BE2C (cell line): ENCODE data around the gene KLF2.

Experiments used
- DNase-seq: peaks from one replicate; pipeline ENCODE4 v3.0.0-alpha.2; 2020
- H3K27me3 ChIP-seq: fragments of 250-450 bp; sonication (Bioruptor Pico); 2 replicates; pipeline ENCODE4 v1.5.1; 2020; ENCODE audit warnings: mild to moderate bottlenecking
- H3K36me3 ChIP-seq: fragments of 250-450 bp; sonication (Bioruptor Pico); 2 replicates; pipeline ENCODE4 v1.5.1; 2020; ENCODE audit warnings: mild to moderate bottlenecking
- H3K4me1 ChIP-seq: fragments of 250-450 bp; sonication (Bioruptor Pico); 2 replicates; pipeline ENCODE4 v1.5.1; 2020
- H3K4me3 ChIP-seq: 2 replicates; pipeline ENCODE4 v1.5.1; 2011; ENCODE audit warnings: low read depth, low read length
- H3K9me3 ChIP-seq: fragments of 250-450 bp; sonication (Bioruptor Pico); 2 replicates; pipeline ENCODE4 v1.5.1; 2020
- CTCF ChIP-seq: IDR thresholded peaks from 2 replicates; pipeline ENCODE4 v1.5.1; 2012; ENCODE audit warnings: mild to moderate bottlenecking, low read depth, low read length

Gene KLF2

GRCh38 chr19:16371540-16371986 lies 46.9 kb downstream of the KLF2 start:
- Histone ChIP-seq H3K36me3 (peaks cover 13% of the 10 kb centered on the region), H3K27me3 (no peaks in the 10 kb centered on the region), H3K4me1 (no peaks in the 10 kb centered on the region), H3K4me3 (no peak overlapping the region), H3K9me3 (no peaks in the 10 kb centered on the region)
- DNase-seq, result no peak
- TF ChIP-seq CTCF, result no peak

DNA sequence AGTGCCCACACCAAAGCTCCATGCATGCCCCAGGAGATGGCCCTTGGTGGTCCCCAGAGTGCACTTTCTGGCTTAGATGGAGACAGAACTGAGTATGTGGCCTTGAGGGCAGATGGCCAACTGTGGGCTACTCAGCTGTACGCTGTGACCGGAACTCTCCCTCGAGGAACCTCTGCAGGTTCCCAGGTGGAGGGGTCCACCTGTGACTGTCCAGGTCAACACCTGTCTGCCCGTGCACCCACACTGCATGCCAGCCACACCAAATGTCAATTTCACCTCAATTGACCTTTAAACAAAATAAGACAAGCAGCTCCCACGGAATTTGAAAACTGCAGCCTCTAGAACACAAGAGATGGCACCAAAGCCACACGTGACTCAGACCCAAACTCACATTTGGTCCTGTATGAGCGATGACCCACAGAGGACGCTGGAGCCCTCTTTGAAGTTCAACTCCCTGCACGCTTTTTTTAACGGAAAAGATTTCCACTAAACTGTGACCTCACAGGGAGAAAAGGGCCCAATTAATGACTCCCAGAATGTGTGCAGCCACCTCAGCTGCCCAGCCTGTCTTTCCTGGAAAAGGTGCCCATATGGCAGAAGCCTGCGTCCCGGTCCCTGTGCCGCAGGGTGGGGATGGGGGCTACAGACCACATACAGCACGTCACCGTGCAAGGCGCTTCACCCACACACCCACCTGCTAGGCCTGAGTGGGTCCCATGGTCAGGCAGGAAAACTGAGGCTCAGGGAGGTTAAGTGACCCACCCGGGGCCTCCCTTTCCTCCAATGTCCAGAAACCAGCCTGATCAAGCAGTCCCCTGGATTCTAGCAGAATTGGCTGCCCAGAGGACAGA lies 47.7 kb downstream of the KLF2 start:
- Histone ChIP-seq H3K36me3 (peaks cover 17% of the 10 kb centered on the region), H3K4me3 (no peak overlapping the region), H3K9me3 (no peaks in the 10 kb centered on the region), H3K4me1 (no peaks in the 10 kb centered on the region), H3K27me3 (no peaks in the 10 kb centered on the region)
- no peak for TF ChIP-seq CTCF
- no peak for DNase-seq

DNA sequence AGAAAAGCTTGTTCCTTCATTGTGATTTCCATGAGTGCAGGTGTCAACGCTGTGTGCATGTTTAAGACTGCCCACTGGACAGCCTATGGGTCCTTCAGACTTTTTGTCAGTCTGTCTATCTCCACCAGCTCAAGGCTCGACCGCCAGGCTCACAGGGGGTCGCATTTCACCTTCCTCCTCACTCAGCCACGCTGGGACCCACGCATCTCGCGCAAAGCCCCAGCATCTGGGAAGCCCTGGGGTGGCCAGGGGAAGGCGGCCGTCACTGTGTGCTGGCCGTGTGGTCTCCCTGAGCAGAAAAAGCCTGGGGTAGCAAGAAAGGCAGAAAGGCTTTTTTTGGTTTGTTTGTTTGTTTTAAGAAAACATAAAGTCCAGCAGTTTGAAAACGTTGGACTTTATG lies 48.5 kb downstream of the KLF2 start:
- Histone ChIP-seq H3K4me3 (no peak overlapping the region), H3K4me1 (no peaks in the 10 kb centered on the region), H3K36me3 (peaks cover 21% of the 10 kb centered on the region), H3K27me3 (no peaks in the 10 kb centered on the region), H3K9me3 (no peaks in the 10 kb centered on the region)
- no peak for TF ChIP-seq CTCF
- no peak for DNase-seq

DNA sequence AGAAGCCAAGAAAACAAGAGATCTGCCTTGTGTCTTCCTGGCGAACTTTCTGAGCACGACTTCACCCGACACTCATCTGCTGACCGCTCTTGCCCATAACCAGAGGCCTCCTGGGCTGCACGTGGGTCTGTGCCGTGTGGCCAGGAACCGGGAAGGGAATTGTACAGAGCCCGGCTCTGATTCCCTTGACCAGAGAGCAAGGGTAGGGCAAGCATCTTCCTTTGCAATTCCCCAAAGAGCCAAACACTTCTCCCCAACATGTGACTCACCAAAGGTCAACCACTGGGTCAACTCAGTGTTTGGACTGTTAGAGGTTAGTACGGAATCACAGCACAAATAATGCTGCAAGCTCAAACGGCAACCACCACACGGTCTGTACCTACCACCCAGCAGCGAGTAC lies 48.9 kb downstream of the KLF2 start:
- no peaks in the 10 kb centered on the region for H3K9me3 ChIP-seq
- H3K4me1 ChIP-seq, result no peaks in the 10 kb centered on the region
- peaks cover 21% of the 10 kb centered on the region for H3K36me3 ChIP-seq
- H3K27me3 ChIP-seq, result no peaks in the 10 kb centered on the region
- DNase-seq, result no peak
- H3K4me3 ChIP-seq, result no peak overlapping the region
- TF ChIP-seq CTCF, result no peak

- no peak for DNase-seq
- no peaks in the 10 kb centered on the region for H3K4me1 ChIP-seq
- no peak overlapping the region for H3K4me3 ChIP-seq
- peaks cover 21% of the 10 kb centered on the region for H3K36me3 ChIP-seq
- H3K9me3 ChIP-seq, result no peaks in the 10 kb centered on the region
- no peaks in the 10 kb centered on the region for H3K27me3 ChIP-seq
- no peak for TF ChIP-seq CTCF
These were observed 49.4 kb downstream of the KLF2 start for GRCh38 chr19:16373989-16374388.

DNA sequence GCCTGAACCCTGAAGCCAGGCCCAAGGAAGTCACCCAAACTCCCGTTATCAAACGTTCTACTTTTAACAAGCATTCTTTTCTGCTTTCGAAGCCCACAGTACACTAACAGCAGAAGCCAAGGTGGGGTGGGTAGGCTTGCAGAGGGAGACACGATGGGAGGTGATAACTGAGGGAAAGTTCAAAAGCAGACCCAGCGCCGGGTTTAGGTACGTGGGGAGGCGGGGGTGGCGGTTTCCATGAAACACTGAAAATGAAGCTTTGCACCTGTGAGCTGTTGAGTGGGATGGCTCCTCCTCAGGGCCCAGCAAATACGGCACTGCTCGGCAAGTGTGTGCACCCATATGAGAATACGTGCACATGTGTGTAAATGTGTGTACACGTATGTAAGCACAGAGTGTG lies 49.8 kb downstream of the KLF2 start:
- no peaks in the 10 kb centered on the region for H3K27me3 ChIP-seq
- no peaks in the 10 kb centered on the region for H3K9me3 ChIP-seq
- no peaks in the 10 kb centered on the region for H3K4me1 ChIP-seq
- no peak for DNase-seq
- peaks cover 21% of the 10 kb centered on the region for H3K36me3 ChIP-seq
- TF ChIP-seq CTCF, result no peak
- no peak overlapping the region for H3K4me3 ChIP-seq
